GM18498 (cell line): ENCODE results near the gene PRR33.

Experiments
- ATAC-seq: cut with Tn5 transposase; IDR thresholded peaks from one replicate; pipeline ENCODE4 v1.9.1; 2021; ENCODE audit warnings: mild to moderate bottlenecking, moderate library complexity; ENCODE audit not compliant: unreplicated experiment

PRR33 gene

DNA sequence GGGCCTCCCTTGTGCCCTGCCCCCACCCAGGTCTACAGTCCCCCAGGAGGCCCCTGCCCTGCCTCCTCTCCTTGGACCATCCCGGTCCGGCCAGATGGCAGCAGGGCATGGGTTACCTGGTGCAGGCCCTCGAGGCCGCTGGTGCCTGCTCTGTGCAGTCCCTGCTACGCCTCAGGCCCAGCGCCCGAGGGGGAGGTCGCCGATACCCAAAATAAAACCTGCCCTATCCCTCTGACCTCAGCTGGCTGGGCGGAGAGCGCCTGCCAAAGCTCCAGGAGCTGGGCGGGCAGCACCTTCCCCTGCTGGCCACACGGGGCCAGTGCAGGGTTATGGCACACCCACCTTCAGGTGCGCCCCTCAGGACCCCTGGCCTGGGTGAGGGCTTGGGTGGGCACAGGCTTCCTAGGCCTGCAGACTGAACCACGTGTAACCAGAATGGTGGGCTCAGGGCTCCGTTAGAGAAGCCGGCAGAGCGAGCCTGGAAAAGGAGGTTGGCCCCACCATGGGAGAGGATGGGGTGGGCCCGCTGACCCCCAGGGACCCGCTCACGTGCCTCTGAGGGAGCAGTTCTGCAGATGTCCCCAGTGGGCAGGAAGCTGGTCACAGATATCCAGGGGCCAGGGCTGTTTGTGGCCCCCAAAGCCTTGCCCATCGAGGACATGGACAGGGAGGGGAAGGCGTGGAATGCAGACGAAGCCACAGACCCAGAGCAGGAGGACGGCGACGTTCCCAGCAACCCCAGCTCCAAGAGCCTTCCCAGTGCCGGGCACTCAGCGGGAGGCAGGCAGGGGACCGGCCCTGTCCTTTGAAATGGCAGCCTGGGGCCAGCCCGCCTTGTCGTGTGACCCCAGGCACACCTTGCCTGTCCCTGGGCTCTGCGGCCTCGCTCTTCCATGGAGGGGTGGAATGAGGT, 26.1 kb upstream of the PRR33 start:
- ATAC-seq, result no peak

- ATAC-seq, result no peak
Observed at GRCh38 chr11:1916986-1917522, 25.4 kb upstream of the PRR33 start.

DNA sequence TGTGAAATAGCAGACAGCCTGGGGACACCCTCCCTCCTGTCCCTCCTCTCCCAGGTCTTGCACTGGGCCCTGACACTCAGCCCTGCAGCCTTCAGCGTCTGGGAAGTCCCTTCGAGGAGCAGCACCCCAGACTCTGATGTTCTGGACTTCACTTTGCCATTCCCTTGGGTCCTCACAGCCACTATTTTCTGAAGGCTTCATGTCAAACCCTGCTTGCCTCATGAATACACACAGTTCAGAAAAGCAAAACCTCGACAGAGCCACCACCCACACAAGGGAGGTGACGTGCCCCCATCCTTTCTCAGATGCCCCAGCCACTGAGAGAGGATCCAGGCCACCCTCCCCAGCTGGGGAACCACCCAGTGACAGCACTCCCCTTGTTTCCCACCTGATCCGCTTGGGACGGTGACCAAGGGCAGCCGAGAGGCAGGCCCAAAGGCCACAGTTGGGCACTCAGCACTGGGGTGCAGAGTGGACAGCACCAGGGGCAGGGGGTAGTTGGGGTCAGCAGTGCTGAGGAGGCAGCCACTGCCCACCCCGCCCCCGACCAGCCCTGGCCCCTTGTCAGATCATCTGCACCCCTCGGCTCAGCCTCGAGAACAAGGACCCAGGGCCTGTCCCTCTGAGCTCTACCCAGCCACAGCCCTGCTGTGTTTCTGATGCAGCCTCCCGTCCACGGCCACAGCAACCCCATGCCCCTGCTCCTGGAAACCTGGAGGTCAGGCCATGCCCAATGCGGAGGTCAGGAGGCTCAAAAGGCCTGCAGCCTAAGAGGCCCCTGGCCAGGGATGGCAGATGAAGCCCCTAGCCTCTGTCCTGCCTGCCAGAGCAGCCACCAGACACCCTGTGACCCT, 24.7 kb upstream of the PRR33 start:
- ATAC-seq, result no peak

DNA sequence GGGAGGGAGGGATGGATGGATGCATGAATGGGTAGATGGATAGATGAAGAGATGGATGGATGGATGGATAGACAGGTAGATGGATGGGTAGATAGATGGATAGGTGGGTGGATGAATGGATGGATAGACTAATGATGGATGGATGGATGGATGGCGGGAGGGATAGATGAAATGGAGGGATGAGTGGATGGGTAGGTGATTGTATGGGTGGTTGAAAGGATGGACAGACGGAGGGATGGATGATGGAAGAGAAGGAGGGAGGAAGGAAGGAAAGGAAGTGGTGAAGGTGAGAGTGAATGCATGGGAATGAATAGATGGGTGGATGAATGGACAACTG, 24.1 kb upstream of the PRR33 start:
- no peak for ATAC-seq

DNA sequence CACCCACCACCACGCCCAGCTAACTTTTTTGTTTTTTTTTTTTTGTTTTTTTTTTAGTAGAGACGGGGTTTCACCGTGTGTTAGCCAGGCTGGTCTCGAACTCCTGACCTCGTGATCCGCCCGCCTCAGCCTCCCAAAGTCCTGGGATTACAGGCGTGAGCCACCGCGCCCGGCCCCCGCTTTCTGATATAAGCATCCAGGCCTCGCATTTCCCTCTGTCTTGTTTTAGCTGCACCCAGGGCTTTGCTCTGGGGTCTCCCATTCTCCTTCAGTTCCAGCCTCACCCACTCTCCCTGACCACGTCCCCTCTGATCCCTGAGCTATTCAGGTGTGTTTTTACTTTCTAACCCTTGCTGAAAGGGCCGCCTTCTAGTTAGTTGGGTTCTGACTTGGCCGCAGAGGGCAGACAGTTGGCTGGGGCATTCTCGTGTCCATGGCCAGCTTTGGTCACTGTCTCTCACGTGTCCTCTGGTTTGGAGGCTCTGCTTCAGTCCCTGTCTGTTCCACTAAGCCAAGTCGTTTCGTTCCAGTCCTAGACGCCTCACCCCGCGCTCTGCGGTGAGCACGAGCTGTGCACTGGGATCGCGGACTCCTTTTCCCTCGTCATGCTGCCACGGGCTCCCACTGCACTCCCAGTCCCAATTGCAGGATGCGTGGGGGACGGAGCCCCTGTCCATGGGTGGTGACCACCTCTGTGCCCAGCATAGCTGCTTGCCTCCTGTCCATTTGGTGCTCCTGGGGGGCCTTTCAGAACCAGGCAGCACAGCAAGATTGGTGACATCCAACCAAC, 21.8 kb upstream of the PRR33 start:
- no peak for ATAC-seq

DNA sequence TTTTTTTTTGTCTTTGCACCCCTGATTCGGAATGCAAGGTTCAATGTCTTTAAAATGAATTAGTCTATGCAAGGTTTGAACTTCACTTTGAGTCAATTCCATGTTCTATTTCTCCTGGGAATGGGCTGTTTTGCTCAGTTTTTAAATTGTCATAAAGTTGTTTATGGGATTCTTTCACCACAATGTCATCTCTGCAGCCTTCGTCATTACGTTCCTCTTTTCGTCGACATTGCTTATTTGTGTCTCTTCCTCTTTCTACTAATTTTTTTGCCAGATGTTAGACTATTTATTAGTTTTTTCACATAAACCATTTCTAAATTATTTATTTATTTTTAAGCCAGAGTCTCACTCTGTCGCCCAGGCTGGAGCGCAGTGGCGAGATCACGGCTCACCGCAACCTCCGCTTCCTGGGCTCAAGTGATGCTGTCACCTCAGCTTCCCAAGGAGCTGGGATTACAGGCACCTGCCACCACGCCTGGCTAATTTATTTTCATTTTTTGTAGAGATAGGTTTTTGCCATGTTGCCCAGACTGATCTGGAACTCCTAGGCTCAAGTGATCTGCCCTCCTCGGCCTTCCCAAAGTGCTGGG, 20.7 kb upstream of the PRR33 start:
- no peak for ATAC-seq

GRCh38 chr11:1909524-1909923, 17.8 kb upstream of the PRR33 start:
- no peak for ATAC-seq

- no peak for ATAC-seq
Observed at GRCh38 chr11:1908618-1909017, 16.9 kb upstream of the PRR33 start.

- no peak for ATAC-seq
Observed at GRCh38 chr11:1906611-1907423, 15.1 kb upstream of the PRR33 start.

DNA sequence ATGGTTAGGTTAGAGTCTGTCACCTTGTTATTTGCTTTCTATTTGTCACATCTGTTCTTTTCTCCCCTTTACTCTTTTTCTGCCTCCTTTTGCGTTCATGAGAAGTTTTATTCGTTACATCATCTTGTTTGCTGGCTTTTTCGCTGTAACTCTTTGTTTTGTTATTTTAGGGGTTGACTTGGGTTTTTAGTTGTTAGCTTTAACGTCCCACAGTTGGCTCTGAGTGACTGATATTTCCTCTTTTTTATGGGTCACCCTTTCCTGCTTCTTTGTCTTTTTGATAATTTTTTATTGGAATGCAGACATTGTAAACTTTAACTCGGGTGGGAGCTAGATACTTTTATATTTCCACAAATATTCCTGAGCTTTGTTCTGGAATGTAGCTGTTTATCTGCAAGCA, 14.5 kb upstream of the PRR33 start:
- ATAC-seq, result no peak

- ATAC-seq, result no peak
Observed at GRCh38 chr11:1899686-1900085, 8.0 kb upstream of the PRR33 start.

DNA sequence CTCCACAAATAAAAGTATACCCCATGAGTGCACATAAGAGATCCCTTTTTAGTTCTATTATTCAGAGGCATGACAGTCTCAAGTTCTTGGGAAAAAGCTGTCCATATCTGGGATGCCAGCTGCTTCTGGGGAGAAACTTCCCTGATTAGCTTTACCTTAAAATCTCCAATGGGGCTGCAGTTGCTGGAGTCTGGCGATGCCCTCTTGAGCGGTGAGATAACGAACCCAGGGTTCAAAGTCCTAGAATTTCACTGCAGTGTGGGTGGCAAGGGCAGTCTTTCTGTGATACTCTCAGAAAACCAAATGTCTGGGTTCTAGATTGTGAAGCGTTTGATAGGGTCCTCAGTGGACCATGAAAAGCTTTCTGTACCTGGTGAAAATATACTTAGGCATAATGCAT, 7.4 kb upstream of the PRR33 start:
- no peak for ATAC-seq

- ATAC-seq, result no peak
Observed at GRCh38 chr11:1896923-1897322, 5.2 kb upstream of the PRR33 start.

- ATAC-seq, result no peak
Observed at GRCh38 chr11:1896468-1896867, 4.8 kb upstream of the PRR33 start.

DNA sequence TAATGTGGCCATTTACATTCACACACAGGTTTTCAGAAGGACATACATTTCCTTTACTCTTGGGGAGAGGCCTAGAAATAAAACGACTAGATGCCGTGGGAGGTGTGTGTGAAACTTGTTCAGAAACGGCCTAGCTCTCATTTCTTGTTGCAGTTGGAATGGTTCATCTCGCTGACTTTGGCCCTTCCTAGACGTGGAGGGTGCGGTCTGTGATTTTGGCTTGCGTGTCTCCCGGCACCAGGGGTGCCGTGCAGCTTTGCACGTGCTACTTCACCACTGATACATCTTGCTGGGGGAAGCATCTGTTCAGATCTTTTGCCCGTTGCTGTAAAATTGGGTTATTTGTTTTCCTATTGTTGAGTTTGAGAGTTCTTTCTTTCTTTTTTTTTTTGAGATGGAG, 3.1 kb upstream of the PRR33 start:
- ATAC-seq, result no peak

- no peak for ATAC-seq
Observed at GRCh38 chr11:1893581-1894359, 2.1 kb upstream of the PRR33 start.

- ATAC-seq, result no peak
Observed at GRCh38 chr11:1892558-1892957, 863 bp upstream of the PRR33 start.

DNA sequence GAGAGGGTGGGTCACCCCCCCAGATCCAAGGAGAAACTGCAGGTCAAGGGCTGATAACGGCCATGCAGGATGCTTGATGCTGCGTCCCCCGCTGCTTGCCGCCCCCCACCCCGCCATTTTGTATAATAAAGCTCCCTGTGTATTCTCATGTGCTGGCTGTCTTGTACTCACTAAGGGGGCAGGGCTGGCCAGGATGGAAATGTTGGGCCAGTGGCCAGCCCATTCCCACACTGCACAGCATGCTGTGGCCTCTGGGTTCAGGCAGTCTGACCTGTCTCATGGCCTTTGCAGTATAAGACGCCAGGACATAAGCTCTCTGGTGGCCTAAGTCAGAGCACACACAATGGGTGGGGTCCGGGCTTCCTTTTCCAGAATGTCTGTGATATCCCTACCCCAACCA, 421 bp upstream of the PRR33 start:
- no peak for ATAC-seq
